ENCODE measurements around the gene ATP13A1.

DNA sequence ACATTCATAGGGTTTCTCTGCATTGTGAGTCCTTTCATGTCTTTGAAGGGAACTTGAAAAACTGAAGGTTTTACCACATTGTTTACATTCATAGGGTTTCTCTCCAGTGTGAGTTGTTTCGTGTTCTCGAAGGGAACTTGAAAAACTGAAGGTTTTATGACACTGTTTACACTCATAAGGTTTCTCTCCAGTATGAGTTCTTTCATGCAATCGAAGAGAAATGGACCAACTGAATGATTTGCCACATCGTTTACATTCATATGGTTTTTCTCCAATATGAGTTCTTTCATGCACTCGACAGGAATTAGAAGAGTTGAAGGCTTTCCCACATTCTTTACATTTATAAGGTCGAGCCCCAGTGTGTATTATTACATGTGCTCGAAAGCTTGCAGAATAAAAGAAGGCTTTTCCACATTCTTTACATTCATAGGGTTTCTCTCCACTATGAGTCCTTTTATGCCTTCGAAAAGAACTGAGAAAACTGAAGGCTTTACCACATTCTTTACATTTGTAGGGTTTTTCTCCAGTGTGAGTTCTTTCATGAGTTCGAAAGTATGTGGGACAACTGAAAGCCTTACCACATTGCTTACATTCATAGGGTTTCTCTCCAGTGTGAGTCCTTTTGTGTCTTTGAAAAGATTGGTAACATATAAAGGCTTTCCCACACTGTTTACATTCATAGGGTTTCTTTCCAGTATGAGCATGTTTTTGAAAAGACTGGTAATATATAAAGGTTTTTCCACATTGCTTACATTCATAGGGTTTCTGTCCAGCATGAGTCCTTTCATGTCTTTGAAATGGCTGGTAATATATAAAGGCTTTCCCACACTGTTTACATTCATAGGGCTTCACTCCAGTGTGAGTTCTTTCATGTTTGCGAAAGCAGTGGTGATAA lies 48.7 kb upstream of the ATP13A1 start:
- TF ChIP-seq, protein P1, sequence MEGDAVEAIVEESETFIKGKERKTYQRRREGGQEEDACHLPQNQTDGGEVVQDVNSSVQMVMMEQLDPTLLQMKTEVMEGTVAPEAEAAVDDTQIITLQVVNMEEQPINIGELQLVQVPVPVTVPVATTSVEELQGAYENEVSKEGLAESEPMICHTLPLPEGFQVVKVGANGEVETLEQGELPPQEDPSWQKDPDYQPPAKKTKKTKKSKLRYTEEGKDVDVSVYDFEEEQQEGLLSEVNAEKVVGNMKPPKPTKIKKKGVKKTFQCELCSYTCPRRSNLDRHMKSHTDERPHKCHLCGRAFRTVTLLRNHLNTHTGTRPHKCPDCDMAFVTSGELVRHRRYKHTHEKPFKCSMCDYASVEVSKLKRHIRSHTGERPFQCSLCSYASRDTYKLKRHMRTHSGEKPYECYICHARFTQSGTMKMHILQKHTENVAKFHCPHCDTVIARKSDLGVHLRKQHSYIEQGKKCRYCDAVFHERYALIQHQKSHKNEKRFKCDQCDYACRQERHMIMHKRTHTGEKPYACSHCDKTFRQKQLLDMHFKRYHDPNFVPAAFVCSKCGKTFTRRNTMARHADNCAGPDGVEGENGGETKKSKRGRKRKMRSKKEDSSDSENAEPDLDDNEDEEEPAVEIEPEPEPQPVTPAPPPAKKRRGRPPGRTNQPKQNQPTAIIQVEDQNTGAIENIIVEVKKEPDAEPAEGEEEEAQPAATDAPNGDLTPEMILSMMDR (conservative IDR thresholded peaks at IDR 0.05; ENCODE audit: low read depth, low read length) = no peak
- TF ChIP-seq EZH2phosphoT487 (IDR thresholded peaks at IDR 0.05; ENCODE audit: borderline replicate concordance, low read length) (no peak), EZH2 (IDR thresholded peaks at IDR 0.05; ENCODE audit: low read length, unreplicated experiment) (no peak)

Measured in PC-3 (cell line).